HCT116 (cell line): ENCODE measurements around the gene U2AF2. TPM values are rescaled to one million over a fixed set of nuclear protein-coding genes. Genes with fewer than 3 reads are reported as not detected.

Experiments
- ATAC-seq: fragments of 200-7000 bp; cut with Tn5 transposase; 2 replicates; pipeline ENCODE4 v1.9.1; 2020; ENCODE audit warnings: mild to moderate bottlenecking, moderate library complexity
- BruUV-seq: library from RNA; stranded (reverse); fragments of 400-500 nt; replicated peaks from 2 replicates; lab custom pipeline; 2021; lab: Mats Ljungman, UMichigan
- CTCF ChIA-PET: fragments of 300-600 bp; sonication (Branson Sonifier 250); formaldehyde crosslinking; loops from one replicate; lab custom pipeline; 2021; ENCODE audit warnings: antibody characterized with exemption; lab: Charles Lee
- POLR2A ChIA-PET: fragments of 300-600, 350-600 bp; sonication (Branson Sonifier 250); formaldehyde crosslinking; loops from one replicate; lab custom pipeline; 2021; ENCODE audit warnings: antibody characterized with exemption; lab: Charles Lee
- RAD21 ChIA-PET, 2 experiments: fragments of 300-600 bp; sonication (Branson Sonifier 250); formaldehyde crosslinking; loops; one replicate each; lab custom pipeline; 2023; ENCODE audit warnings: low total read pairs in 2 of 2; ENCODE audit not compliant: uncharacterized antibody in 2 of 2, unreplicated experiment in 2 of 2, low non-redundant PET in 1 of 2; lab: Charles Lee
- DNase-seq: peaks from one replicate; pipeline ENCODE4 v3.0.0-alpha.2; 2010; ENCODE audit warnings: low read depth, low spot score
- H2AFZ ChIP-seq: fragments of 200-600 bp; shearing (Covaris generic), sonication (generic); 2 replicates; pipeline ENCODE4 v1.6.1; 2017; ENCODE audit warnings: low read depth, mixed run types, mixed read lengths, antibody characterized with exemption, low read length; ENCODE audit not compliant: poor library complexity, severe bottlenecking
- H3K27ac ChIP-seq: 2 replicates; pipeline ENCODE4 v1.5.1; 2012; ENCODE audit warnings: low read depth, low read length
- H3K27me3 ChIP-seq: fragments of 200-600 bp; sonication (generic); 2 replicates; pipeline ENCODE4 v1.6.1; 2016; ENCODE audit warnings: mixed run types, low read length, mixed read lengths; ENCODE audit not compliant: insufficient read depth
- H3K36me3 ChIP-seq, 2 experiments: fragments of 200-500 bp in 1 of 2; fragments of 200-600 bp in 1 of 2; sonication (Bioruptor generic) in 1 of 2; sonication (generic) in 1 of 2; 2 replicates each; pipeline versions ENCODE4 v1.5.1 to v1.6.1; 2014 to 2016; ENCODE audit warnings: low read length in 2 of 2, inconsistent platforms in 1 of 2, mixed read lengths in 1 of 2, mixed run types in 1 of 2; ENCODE audit not compliant: insufficient read depth in 2 of 2, control insufficient read depth in 1 of 2
- H3K4me1 ChIP-seq, 2 experiments: fragments of 200-600 bp in 1 of 2; sonication (generic) in 1 of 2; 2 replicates each; pipeline versions ENCODE4 v1.5.1 to v1.6.1; 2012 to 2017; ENCODE audit warnings: low read length in 2 of 2, inconsistent platforms in 1 of 2, mild to moderate bottlenecking in 1 of 2, mixed read lengths in 1 of 2, mixed run types in 1 of 2, moderate library complexity in 1 of 2; ENCODE audit not compliant: insufficient read depth in 2 of 2, control insufficient read depth in 1 of 2
- H3K4me2 ChIP-seq: fragments of 200-600 bp; sonication (generic); 2 replicates; pipeline ENCODE4 v1.6.1; 2017; ENCODE audit warnings: mixed run types, low read length, mixed read lengths
- H3K4me3 ChIP-seq, 2 experiments: fragments of 200-600 bp in 1 of 2; sonication (generic) in 1 of 2; replicated peaks in 1 of 2; 2 replicates each; pipeline ENCODE4 v1.5.1; 2011 to 2016; ENCODE audit warnings: low read length in 2 of 2, control low read depth in 1 of 2, low read depth in 1 of 2, mild to moderate bottlenecking in 1 of 2, mixed read lengths in 1 of 2, mixed run types in 1 of 2
- H3K79me2 ChIP-seq: fragments of 200-600 bp; sonication (generic); 2 replicates; pipeline ENCODE4 v1.6.1; 2017; ENCODE audit warnings: mild to moderate bottlenecking, mixed run types, low read length, moderate library complexity, mixed read lengths; ENCODE audit not compliant: insufficient read depth
- H3K9ac ChIP-seq: fragments of 200-600 bp; sonication (generic); 2 replicates; pipeline ENCODE4 v1.6.1; 2016; ENCODE audit warnings: low read length, mixed read lengths
- H3K9me2 ChIP-seq: fragments of 200-600 bp; sonication (generic), shearing (Covaris generic); 2 replicates; pipeline ENCODE4 v1.6.1; 2017; ENCODE audit warnings: mixed run types, mild to moderate bottlenecking, moderate library complexity; ENCODE audit not compliant: insufficient read depth
- H3K9me3 ChIP-seq, 2 experiments: fragments of 200-500 bp in 1 of 2; fragments of 200-600 bp in 1 of 2; sonication (Bioruptor generic) in 1 of 2; sonication (generic) in 1 of 2; 2 replicates each; pipeline ENCODE4 v1.6.1; 2014 to 2017; ENCODE audit warnings: low read length in 2 of 2, mixed read lengths in 2 of 2, inconsistent platforms in 1 of 2, low read depth in 1 of 2, mild to moderate bottlenecking in 1 of 2, mixed run types in 1 of 2, moderate library complexity in 1 of 2; ENCODE audit not compliant: control insufficient read depth in 1 of 2, insufficient read depth in 1 of 2
- H4K20me1 ChIP-seq: fragments of 200-600 bp; sonication (generic), shearing (Covaris generic); 2 replicates; pipeline ENCODE4 v1.6.1; 2017; ENCODE audit warnings: mixed run types, mild to moderate bottlenecking, moderate library complexity; ENCODE audit not compliant: insufficient read depth
- ATF3 ChIP-seq: IDR thresholded peaks from 2 replicates; pipeline ENCODE4 v1.6.1; 2012
- CBX3 ChIP-seq: IDR thresholded peaks from 2 replicates; pipeline ENCODE4 v1.6.1; 2012; ENCODE audit warnings: low read depth
- CEBPB ChIP-seq: IDR thresholded peaks from 2 replicates; pipeline ENCODE4 v1.6.1; 2012; ENCODE audit warnings: low read depth
- CTCF ChIP-seq, 3 experiments: fragments of 200-600 bp in 1 of 3; sonication (generic) in 1 of 3; IDR thresholded peaks in 2 of 3; conservative IDR thresholded peaks in 1 of 3; 2 replicates each; pipeline ENCODE4 v1.5.1; 2012 to 2017; ENCODE audit warnings: low read depth in 2 of 3, low read length in 2 of 3, antibody characterized with exemption in 1 of 3, borderline replicate concordance in 1 of 3, control low read depth in 1 of 3, mild to moderate bottlenecking in 1 of 3, mixed read lengths in 1 of 3, mixed run types in 1 of 3, moderate library complexity in 1 of 3; ENCODE audit not compliant: insufficient read depth in 1 of 3
- ELF1 ChIP-seq: IDR thresholded peaks from 2 replicates; pipeline ENCODE4 v1.6.1; 2012; ENCODE audit warnings: low read depth, borderline replicate concordance
- EZH2 ChIP-seq: fragments of 200-600 bp; sonication (generic); IDR thresholded peaks from 2 replicates; pipeline ENCODE4 v1.6.1; 2017; ENCODE audit warnings: antibody characterized with exemption, mixed run types
- EZH2phosphoT487 ChIP-seq: fragments of 200-600 bp; IDR thresholded peaks from 2 replicates; pipeline ENCODE4 v1.6.1; 2018; ENCODE audit warnings: antibody characterized with exemption, borderline replicate concordance
- FOSL1 ChIP-seq: IDR thresholded peaks from 2 replicates; pipeline ENCODE4 v1.6.1; 2012; ENCODE audit warnings: low read depth
- JUND ChIP-seq: IDR thresholded peaks from 2 replicates; pipeline ENCODE4 v1.6.1; 2012
- MAX ChIP-seq: IDR thresholded peaks from 2 replicates; pipeline ENCODE4 v1.6.1; 2012
- RAD21 ChIP-seq: IDR thresholded peaks from 2 replicates; pipeline ENCODE4 v1.6.1; 2012; ENCODE audit warnings: low read depth, mild to moderate bottlenecking
- SIN3A ChIP-seq: IDR thresholded peaks from 2 replicates; pipeline ENCODE4 v1.6.1; 2012; ENCODE audit warnings: low read depth
- SP1 ChIP-seq: IDR thresholded peaks from 2 replicates; pipeline ENCODE4 v1.6.1; 2012; ENCODE audit warnings: low read depth
- SRF ChIP-seq: IDR thresholded peaks from 2 replicates; pipeline ENCODE4 v1.6.1; 2012; ENCODE audit warnings: low read depth
- YY1 ChIP-seq: IDR thresholded peaks from 2 replicates; pipeline ENCODE4 v1.6.1; 2011; ENCODE audit warnings: low read length, low read depth, moderate library complexity, mild to moderate bottlenecking; ENCODE audit not compliant: insufficient replicate concordance; ENCODE audit errors: extremely low read depth
- ZBTB33 ChIP-seq: IDR thresholded peaks from 2 replicates; pipeline ENCODE4 v1.6.1; 2011; ENCODE audit warnings: mild to moderate bottlenecking, low read length, moderate library complexity; ENCODE audit not compliant: insufficient replicate concordance; ENCODE audit errors: extremely low read depth
- ZFX ChIP-seq: fragments of 450-650 bp; IDR thresholded peaks from 2 replicates; pipeline ENCODE4 v1.6.1; 2017
- ZNF274 ChIP-seq: fragments of 200-500 bp; sonication (Bioruptor generic); IDR thresholded peaks from 2 replicates; pipeline ENCODE4 v1.6.1; 2014; ENCODE audit warnings: mild to moderate bottlenecking, low read depth, low read length, inconsistent platforms
- intact Hi-C: fragments of 100-400 bp; cut with micrococcal nuclease; formaldehyde crosslinking; loops from 2 replicates; pipeline ENCODE4 v1.10.0; 2022
- total RNA-seq: library from RNA; stranded (reverse); gene quantifications from one replicate; pipeline ENCODE4 v1.2.1, GENCODE V29; 2021; ENCODE audit not compliant: unreplicated experiment

The U2AF2 gene
- total RNA-seq, 1 experiment from 2014 or later = 259 TPM

- TF ChIP-seq MAX (no peak), SRF (no peak), ZNF274 (no peak), CEBPB (no peak), ELF1 (no peak), EZH2phosphoT487 (no peak)
These were observed 34.2 kb upstream of the U2AF2 start (continued) for GRCh38 chr19:55620410-55621204.

- POLR2A ChIA-PET = no interaction called here
- H2AFZ ChIP-seq = no peak overlapping the region
These were observed 33.6 kb upstream of the U2AF2 start for GRCh38 chr19:55621205-55621672.

More at GRCh38 chr19:55621205-55621672, 33.6 kb upstream of the U2AF2 start:
- H3K4me3 ChIP-seq = no peak overlapping the region
- no peaks in the 10 kb centered on the region for H3K79me2 ChIP-seq
- H3K27ac ChIP-seq = no peak overlapping the region
- peaks cover 8 to 14% of the 10 kb centered on the region in 2 experiments; a peak in 3 of 4 replicates for H3K4me1 ChIP-seq
- H3K27me3 ChIP-seq = no peaks in the 10 kb centered on the region
- H3K4me2 ChIP-seq = no peak overlapping the region
- DNase-seq = no peak
- H3K9me2 ChIP-seq = no peaks in the 10 kb centered on the region
- TF ChIP-seq EZH2 = no peak
- TF ChIP-seq ZBTB33 = no peak
- no peak for TF ChIP-seq FOSL1
- TF ChIP-seq MAX = no peak
- TF ChIP-seq SP1 = no peak
- TF ChIP-seq ZFX = no peak
- TF ChIP-seq SIN3A = no peak
- TF ChIP-seq JUND = no peak
- TF ChIP-seq RAD21 = no peak
- no peak for TF ChIP-seq CBX3
- no peak for TF ChIP-seq ZNF274
- TF ChIP-seq YY1 = no peak
- no peak for TF ChIP-seq CTCF (IDR thresholded peaks at IDR 0.05 in 2 of 3, conservative IDR thresholded peaks at IDR 0.05 in 1 of 3; ENCODE audit: borderline replicate concordance in 1 of 3, insufficient read depth in 1 of 3, low read depth in 2 of 3, low read length in 2 of 3)
- no peak for TF ChIP-seq ATF3
- TF ChIP-seq, all 23 proteins: peak for 0
- CTCF ChIA-PET = no interaction called here
- RAD21 ChIA-PET = no interaction called here
- intact Hi-C loops = no loop called here
- Histone ChIP-seq H4K20me1 (no peaks in the 10 kb centered on the region), H3K36me3 (peaks cover 0 to 6% of the 10 kb centered on the region in 2 experiments; a peak in 2 of 4 replicates), H3K9ac (no peak overlapping the region), H3K9me3 (no peaks in the 10 kb centered on the region)
- TSS peak; percentile 28 for BruUV-seq
- ATAC-seq = no peak
